GM12878 (cell line): ENCODE results near the gene MAPK1. TPM values are rescaled to one million over a fixed set of nuclear protein-coding genes. Genes with fewer than 3 reads are reported as not detected.
"Not testable (repeated sequence)": the region's sequence is repeated elsewhere in the genome, so short reads cannot be mapped to it uniquely, and the experiment has no call there.

ENCODE experiments used
- ATAC-seq: fragments of 200-7000 bp; cut with Tn5 transposase; 3 replicates; pipeline ENCODE4 v1.9.1; 2020; ENCODE audit warnings: mild to moderate bottlenecking, moderate library complexity
- BruUV-seq: library from RNA; stranded (reverse); fragments of 400-500 nt; replicated peaks from 2 replicates; lab custom pipeline; 2021; lab: Mats Ljungman, UMichigan
- CTCF ChIA-PET: fragments of 300-600 bp; sonication (Branson Sonifier 250); formaldehyde crosslinking; extraction: SDS; loops from one replicate; lab custom pipeline; 2021; ENCODE audit warnings: inconsistent platforms; lab: Yijun Ruan, JAX
- POLR2A ChIA-PET: fragments of 350-600 bp; formaldehyde crosslinking; extraction: SDS; loops from one replicate; lab custom pipeline; 2021; ENCODE audit warnings: inconsistent platforms; lab: Charles Lee
- RAD21 ChIA-PET: fragments of 300-600 bp; sonication (Branson Sonifier 250); formaldehyde crosslinking; loops from one replicate; lab custom pipeline; 2023; ENCODE audit warnings: antibody characterized with exemption; ENCODE audit not compliant: unreplicated experiment; lab: Charles Lee
- SMC1A ChIA-PET: fragments of 300-600 bp; sonication (Branson Sonifier 250); formaldehyde crosslinking; loops from one replicate; lab custom pipeline; 2023; ENCODE audit not compliant: unreplicated experiment, uncharacterized antibody; lab: Charles Lee
- DNase-seq: peaks from one replicate; pipeline ENCODE4 v3.0.0-alpha.2; 2011; ENCODE audit warnings: low read depth, low spot score
- FAIRE-seq: peaks from 3 replicates; lab custom pipeline; 2011; peaks lifted over from hg19 to GRCh38; lab: Jason Lieb, UNC
- H2AFZ ChIP-seq: 2 replicates; pipeline ENCODE4 v1.6.0; 2011; ENCODE audit warnings: low read depth, low read length, control low read depth; ENCODE audit not compliant: control insufficient read depth
- H3K27ac ChIP-seq: 2 replicates; pipeline ENCODE4 v1.5.1; 2011; ENCODE audit warnings: control low read depth; ENCODE audit not compliant: control insufficient read depth, insufficient read depth
- H3K27me3 ChIP-seq, 2 experiments: replicated peaks in 1 of 2; 2 replicates each; pipeline versions ENCODE4 v1.6.0 to v1.6.1; 2011; ENCODE audit warnings: low read length in 1 of 2; ENCODE audit not compliant: control insufficient read depth in 2 of 2, insufficient read depth in 2 of 2
- H3K36me3 ChIP-seq, 2 experiments: 2 replicates each; pipeline ENCODE4 v1.5.1; 2011; ENCODE audit warnings: low read length in 1 of 2; ENCODE audit not compliant: control insufficient read depth in 2 of 2, insufficient read depth in 2 of 2
- H3K4me1 ChIP-seq: 2 replicates; pipeline ENCODE4 v1.6.1; 2011; ENCODE audit warnings: mild to moderate bottlenecking, low read length, moderate library complexity, mixed read lengths; ENCODE audit not compliant: control insufficient read depth, insufficient read depth
- H3K4me2 ChIP-seq: 2 replicates; pipeline ENCODE4 v1.6.0; 2011; ENCODE audit warnings: control low read depth; ENCODE audit not compliant: control insufficient read depth, insufficient read depth
- H3K4me3 ChIP-seq: fragments of 200-600 bp; sonication (generic); 2 replicates; pipeline ENCODE4 v1.5.1; 2016
- H3K79me2 ChIP-seq: 2 replicates; pipeline ENCODE4 v1.6.0; 2011; ENCODE audit warnings: low read length; ENCODE audit not compliant: control insufficient read depth, insufficient read depth
- H3K9ac ChIP-seq: 2 replicates; pipeline ENCODE4 v1.8.0; 2011; ENCODE audit warnings: low read length, control low read depth, mixed read lengths; ENCODE audit not compliant: control insufficient read depth, insufficient read depth
- H3K9me3 ChIP-seq: replicated peaks from 3 replicates; pipeline ENCODE4 v1.5.1; 2011; ENCODE audit warnings: mild to moderate bottlenecking, low read length; ENCODE audit not compliant: control insufficient read depth, insufficient read depth
- H4K20me1 ChIP-seq: 2 replicates; pipeline ENCODE4 v1.6.0; 2011; ENCODE audit not compliant: control insufficient read depth, insufficient read depth
- EGR1 ChIP-seq, 2 experiments: IDR thresholded peaks; 1 replicate in 1 of 2; 2 replicates in 1 of 2; pipeline ENCODE4 v1.6.1; 2011 to 2012; ENCODE audit warnings: low read depth in 2 of 2, low read length in 2 of 2, borderline replicate concordance in 1 of 2, mild to moderate bottlenecking in 1 of 2, moderate library complexity in 1 of 2
- STAT3 ChIP-seq: IDR thresholded peaks from 2 replicates; pipeline ENCODE4 v1.6.1; 2011; ENCODE audit warnings: low read depth, low read length, improper control_type of control experiment
- TCF3 ChIP-seq: IDR thresholded peaks from 2 replicates; pipeline ENCODE4 v1.6.1; 2012; ENCODE audit warnings: low read depth, mild to moderate bottlenecking, low read length, borderline replicate concordance; ENCODE audit not compliant: insufficient read depth
- WRNIP1 ChIP-seq: IDR thresholded peaks from 2 replicates; pipeline ENCODE4 v1.6.1; 2011; ENCODE audit warnings: low read depth, low read length, improper control_type of control experiment, borderline replicate concordance
- WGBS: methylation state at CpG from one replicate; pipeline ENCODE4 v1.1.6; 2016; ENCODE audit warnings: low lambda C conversion rate; ENCODE audit not compliant: insufficient replicate concordance, insufficient coverage; ENCODE audit errors: missing lambda C conversion rate; 5-methylcytosine and 5-hydroxymethylcytosine counted together
- in situ Hi-C: fragments of 300-500 bp; cut with MboI; formaldehyde crosslinking; loops from 9 replicates; pipeline ENCODE4 v1.14.3; 2018; ENCODE audit warnings: mixed read lengths
- intact Hi-C: fragments of 100-400 bp; cut with micrococcal nuclease; formaldehyde crosslinking; loops from one replicate; pipeline ENCODE4 v1.14.2; 2022; ENCODE audit not compliant: unreplicated experiment
- polyA plus RNA-seq, 11 experiments: library from polyadenylated mRNA; depleted of rRNA in 4 of 11; unstranded in 6 of 11; stranded (reverse) in 5 of 11; fragments of >200 nt; fragmentation: Nextera tagmentation in 4 of 11; fragmentation: Illumina TruSeq in 1 of 11; extraction: Ambion mirVana in 4 of 11; extraction: Trizol in 1 of 11; gene quantifications; 1 replicate in 1 of 11; 2 replicates in 10 of 11; pipeline versions ENCODE4 v1.2.1 to v1.2.3, GENCODE V29; 2011 to 2016; ENCODE audit warnings: inconsistent platforms in 2 of 11, missing spikeins in 2 of 11, low read depth in 1 of 11
- total RNA-seq, 4 experiments: library from RNA; depleted of rRNA in 3 of 4; stranded (reverse); fragments of >200 nt in 3 of 4; fragmentation: Illumina TruSeq in 1 of 4; extraction: Trizol in 1 of 4; gene quantifications; 2 replicates each; pipeline versions ENCODE4 v1.2.1 to v1.2.3, GENCODE V29; 2013 to 2021

MAPK1 gene
- total and polyA plus RNA-seq, 10 of the 15 experiments (the other 5 are each of a cell fraction or from before 2014, with no cell fraction given): 7.0 to 123 (median 58.4) TPM

DNA sequence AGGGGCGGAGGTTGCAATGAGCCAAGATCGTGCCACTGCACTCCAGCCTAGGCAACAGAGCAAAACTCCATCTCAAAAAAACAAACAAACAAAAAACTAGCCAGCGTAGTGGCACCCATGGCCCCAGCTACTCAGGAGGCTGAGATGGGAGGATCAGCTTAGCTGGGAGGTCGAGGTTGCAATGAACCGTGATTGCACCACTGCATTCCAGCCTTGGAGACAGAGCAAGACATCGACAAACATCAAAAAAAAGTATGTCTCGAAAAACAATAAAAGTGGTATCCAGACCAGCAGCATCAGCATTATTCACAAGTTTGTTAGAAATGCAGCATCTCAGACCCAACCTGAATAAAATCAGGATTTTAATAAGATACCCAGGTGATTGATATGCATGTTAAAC is 6.2 kb upstream of the MAPK1 start:
- ChIA-PET CTCF (no interaction called here), SMC1A (no interaction called here)
- no peak overlapping the region for H3K4me3 ChIP-seq
- no peak for FAIRE-seq
- H3K9me3 ChIP-seq: peaks cover 3% of the 10 kb centered on the region
- H3K36me3 ChIP-seq: no peaks in the 10 kb centered on the region
- no peaks in the 10 kb centered on the region for H3K79me2 ChIP-seq
- in situ Hi-C loops: loop anchor here (10.0 kb wide), 1 partner anchor 61 kb away; no protein-coding TSS in a partner anchor
- TF ChIP-seq EGR1 (IDR thresholded peaks at IDR 0.05; ENCODE audit: borderline replicate concordance in 1 of 2, low read depth in 2 of 2, low read length in 2 of 2) (no peak), TCF3 (no peak), WRNIP1 (no peak), STAT3 (no peak)
- TF ChIP-seq, all 136 proteins: peak for 0
- ATAC-seq (no peak), DNase-seq (no peak)
- Histone ChIP-seq H3K27me3 (no peaks in the 10 kb centered on the region), H3K4me1 (peaks cover 5% of the 10 kb centered on the region), H3K4me2 (no peak overlapping the region), H3K9ac (no peak overlapping the region), H2AFZ (no peak overlapping the region), H3K27ac (no peak overlapping the region), H4K20me1 (no peaks in the 10 kb centered on the region)
- intact Hi-C loops: no loop called here
- ChIA-PET RAD21 (no interaction called here), POLR2A (no interaction called here)
- no TSS peak for BruUV-seq
- 82% methylated on average over 7 of the region's 7 CpGs for WGBS

- SMC1A ChIA-PET, H3K4me3 ChIP-seq, H3K36me3 ChIP-seq, intact Hi-C loops, H3K4me2 ChIP-seq, RAD21 ChIA-PET, H2AFZ ChIP-seq, H3K9me3 ChIP-seq, H3K79me2 ChIP-seq, BruUV-seq, H3K4me1 ChIP-seq, H3K27me3 ChIP-seq, DNase-seq, ATAC-seq, FAIRE-seq, H3K9ac ChIP-seq, H3K27ac ChIP-seq, H4K20me1 ChIP-seq: not testable (repeated sequence)
- ChIA-PET CTCF (interaction anchor here (1.3 kb wide), 1 partner anchor 65 kb away, joined by 3 read pairs; no protein-coding TSS in a partner anchor), POLR2A (interaction anchor here (0.6 kb wide), 1 partner anchor 27 kb away, joined by 4 read pairs; no protein-coding TSS in a partner anchor)
- in situ Hi-C loops: loop anchor here (10.0 kb wide), 1 partner anchor 62 kb away; no protein-coding TSS in a partner anchor
- WGBS: 90% methylated on average over 4 of the region's 4 CpGs
Observed at GRCh38 chr22:21872741-21873140, 5.3 kb upstream of the MAPK1 start.
